Lower leg skin (tissue), 4 donors: ENCODE measurements around the gene CD53. TPM values are rescaled to one million over a fixed set of nuclear protein-coding genes. Genes with fewer than 3 reads are reported as not detected.
"Not testable (repeated sequence)": the region's sequence is repeated elsewhere in the genome, so short reads cannot be mapped to it uniquely, and the experiment has no call there.

Experiments
- DNase-seq, 2 donors: peaks; one replicate each; pipeline ENCODE4 v3.0.0-alpha.2; 2019; ENCODE audit warnings: low spot score in 2 of 2
- H3K4me3 ChIP-seq: fragments of 200-600 bp; sonication (generic); 2 replicates; pipeline ENCODE4 v1.5.1; 2017; ENCODE audit warnings: mild to moderate bottlenecking, low read depth; ENCODE audit not compliant: poor library complexity, severe bottlenecking
- CTCF ChIP-seq, 3 donors: fragments of 450-650 bp; IDR thresholded peaks; one replicate each; pipeline ENCODE4 v1.5.1; 2016; ENCODE audit warnings: antibody characterized with exemption in 3 of 3, mild to moderate bottlenecking in 3 of 3, moderate library complexity in 2 of 3
- POLR2A ChIP-seq, 2 donors: fragments of 450-650 bp; IDR thresholded peaks; one replicate each; pipeline ENCODE4 v1.6.1; 2016 to 2017; ENCODE audit warnings: antibody characterized with exemption in 2 of 2, mild to moderate bottlenecking in 1 of 2, moderate library complexity in 1 of 2
- WGBS, 2 donors: methylation state at CpG; one replicate each; pipeline ENCODE4 v1.1.5; 2018; 5-methylcytosine and 5-hydroxymethylcytosine counted together
- intact Hi-C: fragments of 100-400 bp; cut with DNase I; formaldehyde crosslinking; loops from one replicate; pipeline ENCODE4 v1.15.0; 2023; ENCODE audit warnings: low total_unique reads
- total RNA-seq, 4 donors: library from RNA; depleted of rRNA; stranded (reverse); fragments of >200 nt; gene quantifications; one replicate each; pipeline ENCODE4 v1.1.0, GENCODE V29; 2016

Gene CD53
- 10 to 100 TPM in 2 of 4 donors, 1 to 10 TPM in 2; 4.7 to 12.7 (median 8.8) TPM for total RNA-seq

GRCh38 chr1:110872745-110873720 lies at the start of gene CD53:
CD53 (plus strand) TSS chr1:110873148; CDS start chr1:110891409, 18,261 bp downstream.
- no peak for TF ChIP-seq CTCF (IDR thresholded peaks at IDR 0.05)
- DNase-seq: peak in 1 of 2 donors; percentile 48
- intact Hi-C loops: no loop called here
- 55 to 57% methylated on average over 11 of the region's 11 CpGs for WGBS, 2 donors
- H3K4me3 ChIP-seq: peak within 1 kb of the TSS; percentile 16

GRCh38 chr1:110824192-110824591 lies 48.8 kb upstream of the CD53 start:
- DNase-seq: no peak
- TF ChIP-seq CTCF (IDR thresholded peaks at IDR 0.05) (no peak), POLR2A (IDR thresholded peaks at IDR 0.05) (no peak)
- WGBS, 2 donors: 79% methylated on average over 4 of the region's 4 CpGs
- H3K4me3 ChIP-seq: no peak overlapping the region
- intact Hi-C loops: no loop called here

- intact Hi-C loops: no loop called here
- DNase-seq: no peak
- WGBS, 2 donors: 45 to 51% methylated on average over 5 of the region's 5 CpGs
- H3K4me3 ChIP-seq: no peak overlapping the region
- no peak for TF ChIP-seq CTCF (IDR thresholded peaks at IDR 0.05)
- TF ChIP-seq POLR2A (IDR thresholded peaks at IDR 0.05): no peak
These were observed 42.9 kb upstream of the CD53 start for GRCh38 chr1:110829955-110830553.

- DNase-seq, intact Hi-C loops: not testable (repeated sequence)
These were observed 39.2 kb upstream of the CD53 start for GRCh38 chr1:110833779-110834178.

GRCh38 chr1:110846861-110847260 lies 26.1 kb upstream of the CD53 start:
- WGBS, 2 donors: 71 to 79% methylated on average over 4 of the region's 4 CpGs
- no peak for DNase-seq
- no peak overlapping the region for H3K4me3 ChIP-seq
- TF ChIP-seq CTCF (IDR thresholded peaks at IDR 0.05) (no peak), POLR2A (IDR thresholded peaks at IDR 0.05) (no peak)
- intact Hi-C loops: no loop called here

More at GRCh38 chr1:110833779-110834178, 39.2 kb upstream of the CD53 start:
- not testable (repeated sequence) for H3K4me3 ChIP-seq
- 72 to 78% methylated on average over 3 of the region's 3 CpGs for WGBS, 2 donors

- TF ChIP-seq CTCF (IDR thresholded peaks at IDR 0.05) (no peak), POLR2A (IDR thresholded peaks at IDR 0.05) (no peak)
- intact Hi-C loops: no loop called here
- no peak overlapping the region for H3K4me3 ChIP-seq
- DNase-seq: no peak
- WGBS, 2 donors: 65 to 76% methylated on average over 2 of the region's 2 CpGs
These were observed 22.8 kb upstream of the CD53 start for GRCh38 chr1:110850145-110850544.
